ENCODE data around the gene AK3.

AK3 gene

GRCh38 chr9:4670591-4670990 is 70.4 kb downstream of the AK3 start:
- TF ChIP-seq CTCF (IDR thresholded peaks at IDR 0.05; ENCODE audit: insufficient read depth, low read depth, low read length, missing control alignments): no peak
- no peak for DNase-seq (ENCODE audit: low read depth)

DNA sequence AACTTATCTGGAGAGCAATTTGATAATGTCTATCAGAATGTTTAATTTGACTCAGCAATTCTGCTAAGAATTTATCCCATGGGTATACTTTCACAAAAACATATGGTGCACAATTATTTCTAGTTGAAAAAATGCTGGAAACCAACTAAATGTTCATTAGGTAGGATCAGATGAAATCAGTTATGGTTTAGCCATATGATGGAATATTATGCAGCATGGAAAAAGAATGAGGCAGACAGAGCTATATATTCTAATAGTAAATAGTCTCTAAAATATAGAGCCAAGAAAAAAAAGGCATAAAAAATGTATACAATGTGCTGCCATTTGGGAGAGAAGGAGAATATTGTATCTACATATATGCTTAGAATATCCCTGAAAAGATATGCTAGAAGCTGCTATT is 71.1 kb downstream of the AK3 start:
- no peak overlapping the region for H3K4me3 ChIP-seq (ENCODE audit: low read length)
- no peak for DNase-seq (ENCODE audit: low read depth)
- TF ChIP-seq CTCF (IDR thresholded peaks at IDR 0.05; ENCODE audit: insufficient read depth, low read depth, low read length, missing control alignments): no peak

More at GRCh38 chr9:4670591-4670990, 70.4 kb downstream of the AK3 start:
- no peak overlapping the region for H3K4me3 ChIP-seq (ENCODE audit: low read length)

DNA sequence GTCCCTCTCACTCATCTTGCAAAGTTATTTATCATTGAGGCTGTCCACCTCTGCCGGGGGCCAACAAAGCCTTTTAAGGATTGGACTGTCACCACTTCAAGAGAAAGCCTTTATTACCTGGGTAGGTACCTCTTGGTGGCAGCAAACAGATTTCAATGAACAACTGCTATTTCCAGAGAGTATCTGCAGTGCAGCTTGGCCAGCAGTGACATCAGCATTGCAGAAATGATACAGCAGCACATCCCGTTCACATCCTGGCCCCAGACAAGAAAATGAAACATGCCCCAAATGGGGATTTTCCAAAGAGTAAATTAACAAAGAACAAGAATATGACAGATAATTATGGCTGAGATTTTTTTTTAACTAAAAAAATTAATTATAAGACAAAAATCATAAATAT is 72.4 kb downstream of the AK3 start:
- no peak for TF ChIP-seq CTCF (IDR thresholded peaks at IDR 0.05; ENCODE audit: insufficient read depth, low read depth, low read length, missing control alignments)
- no peak overlapping the region for H3K4me3 ChIP-seq (ENCODE audit: low read length)

GRCh38 chr9:4667681-4668080 is 73.3 kb downstream of the AK3 start:
- TF ChIP-seq CTCF (IDR thresholded peaks at IDR 0.05; ENCODE audit: insufficient read depth, low read depth, low read length, missing control alignments): no peak
- no peak overlapping the region for H3K4me3 ChIP-seq (ENCODE audit: low read length)
- DNase-seq (ENCODE audit: low read depth): no peak

More for the DNA sequence above, 72.4 kb downstream of the AK3 start:
- DNase-seq (ENCODE audit: low read depth): no peak

- no peak for TF ChIP-seq CTCF (IDR thresholded peaks at IDR 0.05; ENCODE audit: insufficient read depth, low read depth, low read length, missing control alignments)
- peak within 1 kb of the TSS; percentile 69 for H3K4me3 ChIP-seq (ENCODE audit: low read length)
- peak; percentile 47 for DNase-seq (ENCODE audit: low read depth)
Observed at GRCh38 chr9:4666042-4666699, 74.8 kb downstream of the AK3 start, which contains the start of gene SPATA6L. Gene SPATA6L, minus strand, starts transcription at chr9:4666480. Its CDS starts 230 bp downstream, at chr9:4666250.

DNA sequence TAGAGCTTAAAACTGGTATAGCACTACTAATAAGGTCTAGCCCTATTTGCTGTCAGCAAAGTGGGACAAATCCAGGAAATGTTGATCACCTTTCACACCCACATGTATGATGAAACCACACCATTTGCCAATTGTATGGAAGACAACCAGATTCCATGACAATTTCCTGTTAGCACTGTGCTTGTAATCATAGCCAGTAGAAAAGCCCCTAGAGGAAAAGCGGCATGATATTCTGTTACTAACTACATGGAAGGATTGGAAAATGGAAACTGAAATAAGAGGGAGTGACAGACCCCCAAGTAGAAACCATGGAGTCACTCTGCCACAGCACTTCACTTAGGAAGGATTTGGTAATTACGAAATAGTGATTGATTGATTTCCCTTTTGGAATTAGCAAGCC is 75.6 kb downstream of the AK3 start:
- peak overlapping the region; percentile 69 for H3K4me3 ChIP-seq (ENCODE audit: low read length)
- TF ChIP-seq CTCF (IDR thresholded peaks at IDR 0.05; ENCODE audit: insufficient read depth, low read depth, low read length, missing control alignments): no peak

GRCh38 chr9:4663956-4664355 is 77.0 kb downstream of the AK3 start:
- no peak for TF ChIP-seq CTCF (IDR thresholded peaks at IDR 0.05; ENCODE audit: insufficient read depth, low read depth, low read length, missing control alignments)
- DNase-seq (ENCODE audit: low read depth): no peak
- peak overlapping the region; percentile 66 for H3K4me3 ChIP-seq (ENCODE audit: low read length)

More for the DNA sequence above, 75.6 kb downstream of the AK3 start:
- peak; percentile 76 for DNase-seq (ENCODE audit: low read depth)
